WTC11 (cell line): Measurements from ENCODE around the gene GLYATL3. TPM values are rescaled to one million over a fixed set of nuclear protein-coding genes. Genes with fewer than 3 reads are reported as not detected.

Source experiments
- ATAC-seq: fragments of 200-7000 bp; cut with Tn5 transposase; 2 replicates; pipeline ENCODE4 v1.10.0; 2021; ENCODE audit warnings: mild to moderate bottlenecking, moderate library complexity
- CTCF ChIA-PET: fragments of 300-600 bp; sonication (Branson Sonifier 250); formaldehyde crosslinking; loops from one replicate; lab custom pipeline; 2021; ENCODE audit warnings: antibody characterized with exemption; lab: Charles Lee
- POLR2A ChIA-PET: fragments of 350-600 bp; sonication (Branson Sonifier 250); formaldehyde crosslinking; loops from one replicate; lab custom pipeline; 2021; ENCODE audit warnings: antibody characterized with exemption; lab: Charles Lee
- DNase-seq: peaks from one replicate; pipeline ENCODE4 v3.0.0; 2021; ENCODE audit warnings: low spot score
- H3K27ac Mint-ChIP-seq: 2 replicates; pipeline ENCODE4 v1.8.0; 2021; ENCODE audit warnings: mixed read lengths
- H3K27me3 Mint-ChIP-seq: 2 replicates; pipeline ENCODE4 v1.8.0; 2021; ENCODE audit warnings: low read depth, mild to moderate bottlenecking, moderate library complexity, mixed read lengths
- H3K36me3 Mint-ChIP-seq: 2 replicates; pipeline ENCODE4 v1.8.0; 2021; ENCODE audit warnings: mixed read lengths
- H3K4me1 Mint-ChIP-seq: 2 replicates; pipeline ENCODE4 v1.8.0; 2022; ENCODE audit warnings: mixed read lengths
- H3K4me3 Mint-ChIP-seq: 2 replicates; pipeline ENCODE4 v1.8.0; 2021; ENCODE audit warnings: mild to moderate bottlenecking, moderate library complexity, mixed read lengths
- H3K9me3 Mint-ChIP-seq: 2 replicates; pipeline ENCODE4 v1.8.0; 2021; ENCODE audit warnings: mixed read lengths
- CBFB ChIP-seq: sonication (generic); formaldehyde crosslinking; IDR thresholded peaks from 2 replicates; pipeline ENCODE4 v1.8.1; 2022; ENCODE audit warnings: mild to moderate bottlenecking, low read depth, missing genetic modification reagents
- CREB1 ChIP-seq: sonication (generic); formaldehyde crosslinking; IDR thresholded peaks from 2 replicates; pipeline ENCODE4 v1.8.0; 2023; ENCODE audit warnings: mild to moderate bottlenecking, missing genetic modification reagents
- FOXJ3 ChIP-seq: sonication (generic); formaldehyde crosslinking; IDR thresholded peaks from 2 replicates; pipeline ENCODE4 v1.9.0; 2021; ENCODE audit warnings: missing genetic modification reagents, mild to moderate bottlenecking, borderline replicate concordance
- FOXP1 ChIP-seq: sonication (generic); formaldehyde crosslinking; IDR thresholded peaks from 2 replicates; pipeline ENCODE4 v1.8.0; 2022; ENCODE audit warnings: missing genetic modification reagents, mild to moderate bottlenecking, moderate library complexity, borderline replicate concordance
- IRF2 ChIP-seq: sonication (generic); formaldehyde crosslinking; IDR thresholded peaks from 2 replicates; pipeline ENCODE4 v1.8.0; 2022; ENCODE audit warnings: low read depth, missing genetic modification reagents, borderline replicate concordance
- MYBL2 ChIP-seq: sonication (generic); formaldehyde crosslinking; IDR thresholded peaks from 2 replicates; pipeline ENCODE4 v1.8.1; 2023; ENCODE audit warnings: mild to moderate bottlenecking, moderate library complexity, missing genetic modification reagents
- NFE2L1 ChIP-seq: sonication (generic); formaldehyde crosslinking; IDR thresholded peaks from 2 replicates; pipeline ENCODE4 v1.8.1; 2023; ENCODE audit warnings: missing genetic modification reagents
- NR1H2 ChIP-seq: sonication (generic); formaldehyde crosslinking; IDR thresholded peaks from 2 replicates; pipeline ENCODE4 v1.9.0; 2021; ENCODE audit warnings: mild to moderate bottlenecking, moderate library complexity, missing genetic modification reagents
- NR2C2 ChIP-seq: sonication (generic); formaldehyde crosslinking; IDR thresholded peaks from 2 replicates; pipeline ENCODE4 v1.8.0; 2022; ENCODE audit warnings: mild to moderate bottlenecking, missing genetic modification reagents
- SOX15 ChIP-seq: fragments of 250-450 bp; sonication (Bioruptor Pico); IDR thresholded peaks from 2 replicates; pipeline ENCODE4 v1.9.0; 2021; ENCODE audit warnings: mild to moderate bottlenecking
- TCF7 ChIP-seq: sonication (generic); formaldehyde crosslinking; IDR thresholded peaks from 2 replicates; pipeline ENCODE4 v1.8.0; 2022; ENCODE audit warnings: mild to moderate bottlenecking, low read depth, missing genetic modification reagents, moderate library complexity
- ZNF121 ChIP-seq: sonication (generic); formaldehyde crosslinking; IDR thresholded peaks from 2 replicates; pipeline ENCODE4 v1.8.0; 2023; ENCODE audit warnings: missing genetic modification reagents
- ZNF138 ChIP-seq: sonication (generic); formaldehyde crosslinking; conservative IDR thresholded peaks from 2 replicates; pipeline ENCODE4 v1.8.1; 2022; ENCODE audit warnings: mild to moderate bottlenecking, moderate library complexity, missing genetic modification reagents
- ZNF671 ChIP-seq: fragments of 250-450 bp; sonication (Bioruptor Pico); IDR thresholded peaks from 2 replicates; pipeline ENCODE4 v1.8.0; 2021; ENCODE audit warnings: mild to moderate bottlenecking
- total RNA-seq: library from RNA; stranded (reverse); gene quantifications from 3 replicates; pipeline ENCODE4 v1.2.3, GENCODE V29; 2021
- TF ChIP-seq, protein P1 (sequence below): sonication (generic); formaldehyde crosslinking; IDR thresholded peaks from 2 replicates; pipeline ENCODE4 v1.8.1; 2023; ENCODE audit warnings: mild to moderate bottlenecking, missing genetic modification reagents, moderate library complexity
- TF ChIP-seq, protein P2 (sequence below): sonication (generic); formaldehyde crosslinking; IDR thresholded peaks from 2 replicates; pipeline ENCODE4 v1.8.0; 2023; ENCODE audit warnings: missing genetic modification reagents
- TF ChIP-seq, protein P3 (sequence below): sonication (generic); formaldehyde crosslinking; IDR thresholded peaks from 2 replicates; pipeline ENCODE4 v1.8.0; 2022; ENCODE audit warnings: mild to moderate bottlenecking, missing genetic modification reagents
- TF ChIP-seq, protein P4 (sequence below): fragments of 250-450 bp; sonication (Bioruptor Pico); IDR thresholded peaks from 2 replicates; pipeline ENCODE4 v1.8.0; 2021; ENCODE audit warnings: mild to moderate bottlenecking
- TF ChIP-seq, protein P5 (sequence below): sonication (generic); formaldehyde crosslinking; conservative IDR thresholded peaks from 2 replicates; pipeline ENCODE4 v1.8.1; 2022; ENCODE audit warnings: mild to moderate bottlenecking, missing genetic modification reagents
- TF ChIP-seq, protein P6 (sequence below): fragments of 250-450 bp; sonication (Bioruptor Pico); IDR thresholded peaks from 2 replicates; pipeline ENCODE4 v1.9.0; 2021; ENCODE audit warnings: mild to moderate bottlenecking, borderline replicate concordance

GLYATL3 gene
- total RNA-seq, 1 experiment from 2014 or later, result not detected

DNA sequence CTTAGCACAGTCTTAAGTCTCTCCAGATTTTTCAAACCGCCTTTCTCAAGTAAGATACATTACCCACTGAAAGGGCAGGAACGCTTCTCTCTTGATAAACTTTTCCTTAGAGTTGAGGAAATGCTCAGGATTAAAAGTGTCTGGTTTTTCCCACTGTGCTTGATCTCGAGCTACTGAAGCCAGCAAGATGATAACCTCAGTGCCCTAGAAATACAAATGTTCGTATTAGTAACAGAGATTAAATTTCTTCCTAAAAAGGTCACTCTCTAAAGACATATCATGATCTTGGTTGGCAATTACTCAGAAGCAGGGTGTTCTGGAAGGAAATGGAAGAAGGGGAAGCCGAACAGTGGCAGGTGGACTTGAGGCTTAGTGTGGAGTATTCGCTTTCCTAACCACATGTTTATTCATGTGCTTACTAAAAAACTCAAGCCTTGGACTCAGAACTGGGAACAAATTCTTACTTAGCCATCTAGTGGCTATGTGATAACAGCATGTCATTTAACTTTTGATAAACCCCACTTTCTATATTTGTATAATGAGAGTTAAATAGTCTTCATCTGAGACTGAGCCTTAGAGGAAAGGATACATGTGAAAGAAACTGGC, 70.9 kb downstream of the GLYATL3 start:
- no peaks in the 10 kb centered on the region for H3K9me3 Mint-ChIP-seq
- H3K36me3 Mint-ChIP-seq, result no peaks in the 10 kb centered on the region
- CTCF ChIA-PET, result no interaction called here
- no peak overlapping the region for H3K27ac Mint-ChIP-seq
- no peak for DNase-seq
- H3K27me3 Mint-ChIP-seq, result peaks cover 13% of the 10 kb centered on the region
- POLR2A ChIA-PET, result no interaction called here
- ATAC-seq, result no peak
- TF ChIP-seq NR1H2 (CRISPR knock-in tag), result no peak
- no peak for TF ChIP-seq FOXP1 (CRISPR knock-in tag)
- TF ChIP-seq CREB1 (CRISPR knock-in tag), result no peak
- TF ChIP-seq IRF2, result no peak
- no peak for TF ChIP-seq TCF7 (CRISPR knock-in tag)
- TF ChIP-seq, protein P1, sequence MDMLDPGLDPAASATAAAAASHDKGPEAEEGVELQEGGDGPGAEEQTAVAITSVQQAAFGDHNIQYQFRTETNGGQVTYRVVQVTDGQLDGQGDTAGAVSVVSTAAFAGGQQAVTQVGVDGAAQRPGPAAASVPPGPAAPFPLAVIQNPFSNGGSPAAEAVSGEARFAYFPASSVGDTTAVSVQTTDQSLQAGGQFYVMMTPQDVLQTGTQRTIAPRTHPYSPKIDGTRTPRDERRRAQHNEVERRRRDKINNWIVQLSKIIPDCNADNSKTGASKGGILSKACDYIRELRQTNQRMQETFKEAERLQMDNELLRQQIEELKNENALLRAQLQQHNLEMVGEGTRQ (CRISPR knock-in tag), result no peak
- no peak overlapping the region for H3K4me3 Mint-ChIP-seq
- H3K4me1 Mint-ChIP-seq, result no peaks in the 10 kb centered on the region

DNA sequence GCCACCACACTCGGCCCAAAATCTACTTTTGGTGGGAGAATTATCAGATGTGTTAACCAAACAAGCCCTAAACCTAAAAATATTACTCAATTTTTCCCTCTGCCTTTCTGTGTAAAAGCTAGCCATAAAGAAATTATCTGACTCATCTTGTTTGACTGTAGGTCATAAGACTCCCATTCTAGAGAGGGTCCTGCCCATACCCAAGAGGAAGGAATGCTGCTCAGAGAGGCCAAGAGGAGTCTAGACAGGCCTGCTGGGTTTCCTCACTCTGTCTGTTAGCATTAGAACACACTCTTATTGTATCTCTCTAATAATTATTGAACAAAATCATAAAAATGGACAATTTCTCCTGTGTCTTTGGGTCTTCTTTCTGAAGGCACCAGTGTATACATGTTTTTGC, 76.9 kb downstream of the GLYATL3 start:
- DNase-seq, result no peak
- CTCF ChIA-PET, result no interaction called here
- peaks cover 2% of the 10 kb centered on the region; the same call in 1 of the 2 replicates for H3K27me3 Mint-ChIP-seq
- H3K36me3 Mint-ChIP-seq, result peaks cover 4% of the 10 kb centered on the region; the same call in 1 of the 2 replicates
- TF ChIP-seq, protein P2, sequence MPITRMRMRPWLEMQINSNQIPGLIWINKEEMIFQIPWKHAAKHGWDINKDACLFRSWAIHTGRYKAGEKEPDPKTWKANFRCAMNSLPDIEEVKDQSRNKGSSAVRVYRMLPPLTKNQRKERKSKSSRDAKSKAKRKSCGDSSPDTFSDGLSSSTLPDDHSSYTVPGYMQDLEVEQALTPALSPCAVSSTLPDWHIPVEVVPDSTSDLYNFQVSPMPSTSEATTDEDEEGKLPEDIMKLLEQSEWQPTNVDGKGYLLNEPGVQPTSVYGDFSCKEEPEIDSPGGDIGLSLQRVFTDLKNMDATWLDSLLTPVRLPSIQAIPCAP, result no peak
- no peak for TF ChIP-seq ZNF138 (CRISPR knock-in tag)
- TF ChIP-seq, protein P3, sequence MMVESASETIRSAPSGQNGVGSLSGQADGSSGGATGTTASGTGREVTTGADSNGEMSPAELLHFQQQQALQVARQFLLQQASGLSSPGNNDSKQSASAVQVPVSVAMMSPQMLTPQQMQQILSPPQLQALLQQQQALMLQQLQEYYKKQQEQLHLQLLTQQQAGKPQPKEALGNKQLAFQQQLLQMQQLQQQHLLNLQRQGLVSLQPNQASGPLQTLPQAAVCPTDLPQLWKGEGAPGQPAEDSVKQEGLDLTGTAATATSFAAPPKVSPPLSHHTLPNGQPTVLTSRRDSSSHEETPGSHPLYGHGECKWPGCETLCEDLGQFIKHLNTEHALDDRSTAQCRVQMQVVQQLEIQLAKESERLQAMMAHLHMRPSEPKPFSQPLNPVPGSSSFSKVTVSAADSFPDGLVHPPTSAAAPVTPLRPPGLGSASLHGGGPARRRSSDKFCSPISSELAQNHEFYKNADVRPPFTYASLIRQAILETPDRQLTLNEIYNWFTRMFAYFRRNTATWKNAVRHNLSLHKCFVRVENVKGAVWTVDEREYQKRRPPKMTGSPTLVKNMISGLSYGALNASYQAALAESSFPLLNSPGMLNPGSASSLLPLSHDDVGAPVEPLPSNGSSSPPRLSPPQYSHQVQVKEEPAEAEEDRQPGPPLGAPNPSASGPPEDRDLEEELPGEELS (CRISPR knock-in tag), result no peak
- no peak for TF ChIP-seq NFE2L1 (CRISPR knock-in tag)
- TF ChIP-seq, protein P4, sequence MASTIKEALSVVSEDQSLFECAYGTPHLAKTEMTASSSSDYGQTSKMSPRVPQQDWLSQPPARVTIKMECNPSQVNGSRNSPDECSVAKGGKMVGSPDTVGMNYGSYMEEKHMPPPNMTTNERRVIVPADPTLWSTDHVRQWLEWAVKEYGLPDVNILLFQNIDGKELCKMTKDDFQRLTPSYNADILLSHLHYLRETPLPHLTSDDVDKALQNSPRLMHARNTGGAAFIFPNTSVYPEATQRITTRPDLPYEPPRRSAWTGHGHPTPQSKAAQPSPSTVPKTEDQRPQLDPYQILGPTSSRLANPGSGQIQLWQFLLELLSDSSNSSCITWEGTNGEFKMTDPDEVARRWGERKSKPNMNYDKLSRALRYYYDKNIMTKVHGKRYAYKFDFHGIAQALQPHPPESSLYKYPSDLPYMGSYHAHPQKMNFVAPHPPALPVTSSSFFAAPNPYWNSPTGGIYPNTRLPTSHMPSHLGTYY, result no peak
- TF ChIP-seq NR2C2 (CRISPR knock-in tag), result no peak
- TF ChIP-seq, protein P5, sequence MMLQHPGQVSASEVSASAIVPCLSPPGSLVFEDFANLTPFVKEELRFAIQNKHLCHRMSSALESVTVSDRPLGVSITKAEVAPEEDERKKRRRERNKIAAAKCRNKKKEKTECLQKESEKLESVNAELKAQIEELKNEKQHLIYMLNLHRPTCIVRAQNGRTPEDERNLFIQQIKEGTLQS (CRISPR knock-in tag), result no peak
- TF ChIP-seq ZNF671 (CRISPR knock-in tag), result no peak
- TF ChIP-seq FOXJ3 (CRISPR knock-in tag), result no peak
- no peak for TF ChIP-seq MYBL2 (CRISPR knock-in tag)
- TF ChIP-seq, protein P6, sequence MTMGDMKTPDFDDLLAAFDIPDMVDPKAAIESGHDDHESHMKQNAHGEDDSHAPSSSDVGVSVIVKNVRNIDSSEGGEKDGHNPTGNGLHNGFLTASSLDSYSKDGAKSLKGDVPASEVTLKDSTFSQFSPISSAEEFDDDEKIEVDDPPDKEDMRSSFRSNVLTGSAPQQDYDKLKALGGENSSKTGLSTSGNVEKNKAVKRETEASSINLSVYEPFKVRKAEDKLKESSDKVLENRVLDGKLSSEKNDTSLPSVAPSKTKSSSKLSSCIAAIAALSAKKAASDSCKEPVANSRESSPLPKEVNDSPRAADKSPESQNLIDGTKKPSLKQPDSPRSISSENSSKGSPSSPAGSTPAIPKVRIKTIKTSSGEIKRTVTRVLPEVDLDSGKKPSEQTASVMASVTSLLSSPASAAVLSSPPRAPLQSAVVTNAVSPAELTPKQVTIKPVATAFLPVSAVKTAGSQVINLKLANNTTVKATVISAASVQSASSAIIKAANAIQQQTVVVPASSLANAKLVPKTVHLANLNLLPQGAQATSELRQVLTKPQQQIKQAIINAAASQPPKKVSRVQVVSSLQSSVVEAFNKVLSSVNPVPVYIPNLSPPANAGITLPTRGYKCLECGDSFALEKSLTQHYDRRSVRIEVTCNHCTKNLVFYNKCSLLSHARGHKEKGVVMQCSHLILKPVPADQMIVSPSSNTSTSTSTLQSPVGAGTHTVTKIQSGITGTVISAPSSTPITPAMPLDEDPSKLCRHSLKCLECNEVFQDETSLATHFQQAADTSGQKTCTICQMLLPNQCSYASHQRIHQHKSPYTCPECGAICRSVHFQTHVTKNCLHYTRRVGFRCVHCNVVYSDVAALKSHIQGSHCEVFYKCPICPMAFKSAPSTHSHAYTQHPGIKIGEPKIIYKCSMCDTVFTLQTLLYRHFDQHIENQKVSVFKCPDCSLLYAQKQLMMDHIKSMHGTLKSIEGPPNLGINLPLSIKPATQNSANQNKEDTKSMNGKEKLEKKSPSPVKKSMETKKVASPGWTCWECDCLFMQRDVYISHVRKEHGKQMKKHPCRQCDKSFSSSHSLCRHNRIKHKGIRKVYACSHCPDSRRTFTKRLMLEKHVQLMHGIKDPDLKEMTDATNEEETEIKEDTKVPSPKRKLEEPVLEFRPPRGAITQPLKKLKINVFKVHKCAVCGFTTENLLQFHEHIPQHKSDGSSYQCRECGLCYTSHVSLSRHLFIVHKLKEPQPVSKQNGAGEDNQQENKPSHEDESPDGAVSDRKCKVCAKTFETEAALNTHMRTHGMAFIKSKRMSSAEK (CRISPR knock-in tag), result no peak
- no peak for TF ChIP-seq ZNF121 (CRISPR knock-in tag)
- TF ChIP-seq CBFB (CRISPR knock-in tag), result no peak
- no peak for TF ChIP-seq SOX15 (CRISPR knock-in tag)
- H3K27ac Mint-ChIP-seq, result no peak overlapping the region
- no peaks in the 10 kb centered on the region for H3K4me1 Mint-ChIP-seq
- H3K4me3 Mint-ChIP-seq, result no peak overlapping the region
- peaks cover 15% of the 10 kb centered on the region for H3K9me3 Mint-ChIP-seq
- POLR2A ChIA-PET, result no interaction called here
- no peak for ATAC-seq
